ENCODE results near the gene BSPH1.
"Not testable (repeated sequence)": the region's sequence is repeated elsewhere in the genome, so short reads cannot be mapped to it uniquely, and the experiment has no call there.

Gene BSPH1

DNA sequence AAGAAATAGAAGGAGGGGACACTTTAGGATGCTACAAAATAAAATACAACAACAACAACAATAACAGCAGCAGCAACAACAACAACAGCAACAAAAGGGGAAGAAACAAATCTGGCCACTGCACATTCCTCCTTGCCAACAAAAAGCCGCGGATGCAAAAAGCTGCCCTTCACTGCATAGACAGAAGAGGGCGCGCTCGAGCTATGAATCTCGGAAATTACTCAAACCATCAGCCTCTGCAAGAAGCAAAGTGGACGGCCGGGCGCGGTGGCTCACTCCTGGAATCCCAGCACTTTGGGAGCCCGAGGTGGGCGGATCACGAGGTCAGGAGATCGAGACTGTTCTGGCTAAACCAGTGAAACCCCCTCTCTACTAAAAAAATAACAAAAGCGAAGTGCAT lies 71.9 kb downstream of the BSPH1 start:
- DNase-seq (ENCODE audit: low spot score) = not testable (repeated sequence)
